Panc1 (cell line): Measurements from ENCODE around the gene DUSP15. TPM values are rescaled to one million over a fixed set of nuclear protein-coding genes. Genes with fewer than 3 reads are reported as not detected.

ENCODE experiments used
- ATAC-seq: fragments of 200-7000 bp; cut with Tn5 transposase; 2 replicates; pipeline ENCODE4 v1.9.1; 2020; ENCODE audit warnings: mild to moderate bottlenecking, moderate library complexity
- BruUV-seq: library from RNA; stranded (reverse); fragments of 400-500 nt; replicated peaks from 2 replicates; lab custom pipeline; 2021; lab: Mats Ljungman, UMichigan
- CTCF ChIA-PET: fragments of 300-600 bp; sonication (Branson Sonifier 250); formaldehyde crosslinking; loops from one replicate; lab custom pipeline; 2022; ENCODE audit warnings: antibody characterized with exemption; lab: Charles Lee
- POLR2A ChIA-PET: fragments of 300-600 bp; sonication (Branson Sonifier 250); formaldehyde crosslinking; loops from one replicate; lab custom pipeline; 2022; ENCODE audit warnings: antibody characterized with exemption; lab: Charles Lee
- DNase-seq: peaks from one replicate; pipeline ENCODE4 v3.0.0-alpha.2; 2010; ENCODE audit warnings: low read depth, low spot score
- H3K27ac ChIP-seq: 2 replicates; pipeline ENCODE4 v1.5.1; 2011; ENCODE audit warnings: mild to moderate bottlenecking, low read length, inconsistent platforms
- H3K27me3 ChIP-seq: fragments of 200-500 bp; sonication (Bioruptor generic); 2 replicates; pipeline ENCODE4 v1.6.0; 2014; ENCODE audit warnings: low read length, inconsistent platforms; ENCODE audit not compliant: control insufficient read depth, insufficient read depth
- H3K36me3 ChIP-seq: fragments of 200-500 bp; sonication (Bioruptor generic); 2 replicates; pipeline ENCODE4 v1.5.1; 2014; ENCODE audit warnings: inconsistent platforms, mild to moderate bottlenecking, low read length, moderate library complexity; ENCODE audit not compliant: control insufficient read depth, insufficient read depth
- H3K4me1 ChIP-seq: 2 replicates; pipeline ENCODE4 v1.5.1; 2011; ENCODE audit warnings: inconsistent platforms, mild to moderate bottlenecking, low read length, moderate library complexity; ENCODE audit not compliant: control insufficient read depth, insufficient read depth
- H3K4me3 ChIP-seq, 2 experiments: 2 replicates each; pipeline ENCODE4 v1.5.1; 2011 to 2012; ENCODE audit warnings: low read depth in 2 of 2, low read length in 2 of 2, mild to moderate bottlenecking in 2 of 2, inconsistent platforms in 1 of 2, moderate library complexity in 1 of 2
- H3K9me3 ChIP-seq: fragments of 200-500 bp; sonication (Bioruptor generic); 2 replicates; pipeline ENCODE4 v1.5.1; 2014; ENCODE audit warnings: low read depth, mild to moderate bottlenecking, inconsistent platforms, low read length, moderate library complexity; ENCODE audit not compliant: control insufficient read depth, insufficient read depth
- CTCF ChIP-seq: fragments of 450-650 bp; IDR thresholded peaks from 2 replicates; pipeline ENCODE4 v1.5.1; 2017; ENCODE audit warnings: mild to moderate bottlenecking
- POLR2AphosphoS5 ChIP-seq: IDR thresholded peaks from 2 replicates; pipeline ENCODE4 v1.6.1; 2012; ENCODE audit warnings: mild to moderate bottlenecking, low read depth, low read length, moderate library complexity
- SIN3A ChIP-seq: IDR thresholded peaks from 2 replicates; pipeline ENCODE4 v1.6.1; 2012; ENCODE audit warnings: low read depth, mild to moderate bottlenecking, low read length, moderate library complexity, borderline replicate concordance; ENCODE audit not compliant: insufficient read depth
- TCF7L2 ChIP-seq: IDR thresholded peaks from 2 replicates; pipeline ENCODE4 v1.6.1; 2011; ENCODE audit warnings: mild to moderate bottlenecking, low read depth, low read length, inconsistent platforms
- in situ Hi-C: cut with HindIII; loops from 2 replicates; pipeline ENCODE4 v1.10.0; 2016; ENCODE audit warnings: low sequenced_read_pairs, low pct_unique_long_range_greater_than_20kb
- intact Hi-C: fragments of 100-400 bp; cut with micrococcal nuclease; formaldehyde crosslinking; loops from one replicate; pipeline ENCODE4 v1.10.0; 2022; ENCODE audit not compliant: unreplicated experiment
- total RNA-seq: library from RNA; stranded (reverse); gene quantifications from one replicate; pipeline ENCODE4 v1.2.1, GENCODE V29; 2021; ENCODE audit not compliant: unreplicated experiment
- TF ChIP-seq, protein P1 (sequence below), 2 experiments: IDR thresholded peaks; 2 replicates each; pipeline ENCODE4 v1.6.1; 2011 to 2012; ENCODE audit warnings: low read depth in 2 of 2, control low read depth in 1 of 2, low read length in 1 of 2, mild to moderate bottlenecking in 1 of 2, moderate library complexity in 1 of 2; ENCODE audit not compliant: insufficient read depth in 1 of 2

Gene DUSP15
- total RNA-seq, 1 experiment from 2014 or later = 23.6 TPM

GRCh38 chr20:31864521-31865400 lies 5.6 kb downstream of the DUSP15 start:
- H3K27me3 ChIP-seq = no peaks in the 10 kb centered on the region
- ATAC-seq (no peak), DNase-seq (no peak)
- H3K4me1 ChIP-seq = peaks cover 11% of the 10 kb centered on the region
- no peak overlapping the region for H3K4me3 ChIP-seq
- no peak overlapping the region for H3K27ac ChIP-seq
- TF ChIP-seq TCF7L2 (no peak), POLR2AphosphoS5 (no peak), CTCF (no peak), SIN3A (no peak)
- TF ChIP-seq, protein P1, sequence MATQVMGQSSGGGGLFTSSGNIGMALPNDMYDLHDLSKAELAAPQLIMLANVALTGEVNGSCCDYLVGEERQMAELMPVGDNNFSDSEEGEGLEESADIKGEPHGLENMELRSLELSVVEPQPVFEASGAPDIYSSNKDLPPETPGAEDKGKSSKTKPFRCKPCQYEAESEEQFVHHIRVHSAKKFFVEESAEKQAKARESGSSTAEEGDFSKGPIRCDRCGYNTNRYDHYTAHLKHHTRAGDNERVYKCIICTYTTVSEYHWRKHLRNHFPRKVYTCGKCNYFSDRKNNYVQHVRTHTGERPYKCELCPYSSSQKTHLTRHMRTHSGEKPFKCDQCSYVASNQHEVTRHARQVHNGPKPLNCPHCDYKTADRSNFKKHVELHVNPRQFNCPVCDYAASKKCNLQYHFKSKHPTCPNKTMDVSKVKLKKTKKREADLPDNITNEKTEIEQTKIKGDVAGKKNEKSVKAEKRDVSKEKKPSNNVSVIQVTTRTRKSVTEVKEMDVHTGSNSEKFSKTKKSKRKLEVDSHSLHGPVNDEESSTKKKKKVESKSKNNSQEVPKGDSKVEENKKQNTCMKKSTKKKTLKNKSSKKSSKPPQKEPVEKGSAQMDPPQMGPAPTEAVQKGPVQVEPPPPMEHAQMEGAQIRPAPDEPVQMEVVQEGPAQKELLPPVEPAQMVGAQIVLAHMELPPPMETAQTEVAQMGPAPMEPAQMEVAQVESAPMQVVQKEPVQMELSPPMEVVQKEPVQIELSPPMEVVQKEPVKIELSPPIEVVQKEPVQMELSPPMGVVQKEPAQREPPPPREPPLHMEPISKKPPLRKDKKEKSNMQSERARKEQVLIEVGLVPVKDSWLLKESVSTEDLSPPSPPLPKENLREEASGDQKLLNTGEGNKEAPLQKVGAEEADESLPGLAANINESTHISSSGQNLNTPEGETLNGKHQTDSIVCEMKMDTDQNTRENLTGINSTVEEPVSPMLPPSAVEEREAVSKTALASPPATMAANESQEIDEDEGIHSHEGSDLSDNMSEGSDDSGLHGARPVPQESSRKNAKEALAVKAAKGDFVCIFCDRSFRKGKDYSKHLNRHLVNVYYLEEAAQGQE (IDR thresholded peaks at IDR 0.05; ENCODE audit: insufficient read depth in 1 of 2, low read depth in 2 of 2, low read length in 1 of 2) = no peak
- intact Hi-C loops (no loop called here), in situ Hi-C loops (no loop called here)
- CTCF ChIA-PET = interaction anchor here (0.6 kb wide), 1 partner anchor 88 kb away, joined by 3 read pairs; no protein-coding TSS in a partner anchor
- H3K36me3 ChIP-seq = no peaks in the 10 kb centered on the region
- POLR2A ChIA-PET = interaction anchor here (0.8 kb wide), 1 partner anchor 226 kb away, joined by 22 read pairs; no protein-coding TSS in a partner anchor
- no peaks in the 10 kb centered on the region for H3K9me3 ChIP-seq
- BruUV-seq = no TSS peak

- TF ChIP-seq CTCF (no peak), TCF7L2 (no peak), SIN3A (no peak)
- TF ChIP-seq, protein P1 (IDR thresholded peaks at IDR 0.05; ENCODE audit: insufficient read depth in 1 of 2, low read depth in 2 of 2, low read length in 1 of 2) = no peak
- POLR2A ChIA-PET = interaction anchor here (0.8 to 0.9 kb wide), 3 partner anchors 32 to 228 kb away, joined by 3 to 22 read pairs (median 4); no protein-coding TSS in a partner anchor
- CTCF ChIA-PET = interaction anchor here (0.6 to 1.2 kb wide), 2 partner anchors 11 to 787 kb away, joined by 3 to 4 read pairs; no protein-coding TSS in a partner anchor
- ATAC-seq (no peak), DNase-seq (no peak)
- no peak overlapping the region for H3K27ac ChIP-seq
- H3K36me3 ChIP-seq = no peaks in the 10 kb centered on the region
- in situ Hi-C loops = no loop called here
- no peaks in the 10 kb centered on the region for H3K9me3 ChIP-seq
- peaks cover 16% of the 10 kb centered on the region for H3K4me1 ChIP-seq
- no peak overlapping the region for H3K4me3 ChIP-seq
- H3K27me3 ChIP-seq = no peaks in the 10 kb centered on the region
- BruUV-seq = no TSS peak
- intact Hi-C loops = no loop called here
These were observed 6.8 kb downstream of the DUSP15 start for GRCh38 chr20:31863296-31864085.
